ENCODE data around the gene RPL36. TPM values are rescaled to one million over a fixed set of nuclear protein-coding genes. Genes with fewer than 3 reads are reported as not detected.
"Not testable (repeated sequence)": the region's sequence is repeated elsewhere in the genome, so short reads cannot be mapped to it uniquely, and the experiment has no call there.

The RPL36 gene
- total RNA-seq, 6 experiments from 2014 or later, result 232 to 283 (median 251) TPM

- Histone ChIP-seq H3K9me3 (no peaks in the 10 kb centered on the region), H3K4me1 (peaks cover 0 to 3% (median 0%) of the 10 kb centered on the region in 4 donors), H3K36me3 (no peaks in the 10 kb centered on the region), H3K4me3 (no peak overlapping the region), H3K27me3 (no peaks in the 10 kb centered on the region), H3K27ac (no peak overlapping the region)
- no peak for TF ChIP-seq POLR2A (IDR thresholded peaks at IDR 0.05)
- no peak for TF ChIP-seq CTCF (IDR thresholded peaks at IDR 0.05)
- WGBS (ENCODE audit: insufficient coverage, low coverage, low lambda C conversion rate, missing lambda C conversion rate), result 85% methylated on average over 7 of the region's 22 CpGs
- intact Hi-C loops (cut with DNase I), result no loop called here
- DNase-seq (peak in 1 of 3 donors; percentile 51), ATAC-seq (no peak)
These were observed 5.2 kb upstream of the RPL36 start for GRCh38 chr19:5684694-5685430.

- intact Hi-C loops (cut with DNase I), result no loop called here
- TF ChIP-seq CTCF (IDR thresholded peaks at IDR 0.05) (no peak), POLR2A (IDR thresholded peaks at IDR 0.05) (no peak)
- WGBS (ENCODE audit: insufficient coverage, low coverage, low lambda C conversion rate, missing lambda C conversion rate), result no CpG with 5 or more reads among the region's 16 CpGs
These were observed 3.8 kb upstream of the RPL36 start for GRCh38 chr19:5686326-5686646.

GRCh38 chr19:5686647-5687359, 3.3 kb upstream of the RPL36 start:
- intact Hi-C loops (cut with DNase I), result no loop called here
- Histone ChIP-seq H3K36me3 (peaks cover 0 to 5% (median 0%) of the 10 kb centered on the region in 4 donors), H3K27ac (peak overlapping the region in 2 of 3 donors; percentile 46 to 51), H3K4me1 (peaks cover 0 to 7% (median under 1%) of the 10 kb centered on the region in 4 donors), H3K9me3 (no peaks in the 10 kb centered on the region), H3K27me3 (no peaks in the 10 kb centered on the region), H3K4me3 (peak overlapping the region; percentile 56 to 70 (median 69))
- ATAC-seq, result peak; percentile 74 to 88 (median 84)
- TF ChIP-seq POLR2A (IDR thresholded peaks at IDR 0.05), result no peak
- TF ChIP-seq CTCF (IDR thresholded peaks at IDR 0.05), result peak; percentile 73 to 89 (median 80)
- DNase-seq, result peak; percentile 99 to 100 (median 99)
- 0% methylated on average over 9 of the region's 59 CpGs for WGBS (ENCODE audit: insufficient coverage, low coverage, low lambda C conversion rate, missing lambda C conversion rate)

More at GRCh38 chr19:5686326-5686646, 3.8 kb upstream of the RPL36 start:
- Histone ChIP-seq H3K4me3 (peak overlapping the region; percentile 56 to 70 (median 69)), H3K27me3 (no peaks in the 10 kb centered on the region), H3K36me3 (no peaks in the 10 kb centered on the region), H3K27ac (peak overlapping the region in 1 of 3 donors; percentile 46), H3K4me1 (peaks cover 0 to 3% (median under 1%) of the 10 kb centered on the region in 4 donors), H3K9me3 (no peaks in the 10 kb centered on the region)
- ATAC-seq, result no peak
- DNase-seq, result no peak

- Histone ChIP-seq H3K36me3 (peaks cover 0 to 12% (median under 1%) of the 10 kb centered on the region in 4 donors), H3K9me3 (no peaks in the 10 kb centered on the region), H3K27me3 (no peaks in the 10 kb centered on the region), H3K4me3 (peak overlapping the region in 1 of 3 donors; percentile 69), H3K27ac (peak overlapping the region in 1 of 3 donors; percentile 25), H3K4me1 (peaks cover 0 to 10% (median under 1%) of the 10 kb centered on the region in 4 donors)
- peak in 1 of 3 donors; percentile 49 for DNase-seq
- no peak for ATAC-seq
- WGBS (ENCODE audit: insufficient coverage, low coverage, low lambda C conversion rate, missing lambda C conversion rate), result 92% methylated on average over 9 of the region's 76 CpGs
- intact Hi-C loops (cut with DNase I), result no loop called here
- TF ChIP-seq CTCF (IDR thresholded peaks at IDR 0.05) (no peak), POLR2A (IDR thresholded peaks at IDR 0.05) (no peak)
These were observed 2.5 kb upstream of the RPL36 start for GRCh38 chr19:5687360-5688198.

- Histone ChIP-seq H3K4me1 (peaks cover 0 to 10% (median under 1%) of the 10 kb centered on the region in 4 donors), H3K36me3 (peaks cover 0 to 20% (median 2%) of the 10 kb centered on the region in 4 donors)
- H3K27ac ChIP-seq; H3K27me3 ChIP-seq; ATAC-seq; DNase-seq; H3K9me3 ChIP-seq; H3K4me3 ChIP-seq; intact Hi-C loops (cut with DNase I): not testable (repeated sequence)
- 98% methylated on average over 10 of the region's 13 CpGs for WGBS (ENCODE audit: insufficient coverage, low coverage, low lambda C conversion rate, missing lambda C conversion rate)
These were observed 1.7 kb upstream of the RPL36 start for GRCh38 chr19:5688262-5688881.

Measured in right lobe of liver (tissue), 6 donors.